ENCODE data around the gene CKB.

The CKB gene

GRCh38 chr14:103519043-103519836, 3.4 kb downstream of the CKB start:
- no peak overlapping the region for H3K4me3 ChIP-seq (ENCODE audit: insufficient read depth, low read length, poor library complexity, severe bottlenecking)
- H3K27ac ChIP-seq (ENCODE audit: low read depth, low read length) = no peak overlapping the region
- H3K4me2 ChIP-seq (ENCODE audit: low read depth, low read length, poor library complexity, severe bottlenecking) = no peak overlapping the region
- no peak overlapping the region for H3K9ac ChIP-seq (ENCODE audit: low read length)
- no peaks in the 10 kb centered on the region for H3K27me3 ChIP-seq (ENCODE audit: low read length)
- H3K36me3 ChIP-seq (ENCODE audit: low read length) = no peaks in the 10 kb centered on the region
- TF ChIP-seq EZH2phosphoT487 (conservative IDR thresholded peaks at IDR 0.05; ENCODE audit: low read length) = no peak
- TF ChIP-seq, protein P1, sequence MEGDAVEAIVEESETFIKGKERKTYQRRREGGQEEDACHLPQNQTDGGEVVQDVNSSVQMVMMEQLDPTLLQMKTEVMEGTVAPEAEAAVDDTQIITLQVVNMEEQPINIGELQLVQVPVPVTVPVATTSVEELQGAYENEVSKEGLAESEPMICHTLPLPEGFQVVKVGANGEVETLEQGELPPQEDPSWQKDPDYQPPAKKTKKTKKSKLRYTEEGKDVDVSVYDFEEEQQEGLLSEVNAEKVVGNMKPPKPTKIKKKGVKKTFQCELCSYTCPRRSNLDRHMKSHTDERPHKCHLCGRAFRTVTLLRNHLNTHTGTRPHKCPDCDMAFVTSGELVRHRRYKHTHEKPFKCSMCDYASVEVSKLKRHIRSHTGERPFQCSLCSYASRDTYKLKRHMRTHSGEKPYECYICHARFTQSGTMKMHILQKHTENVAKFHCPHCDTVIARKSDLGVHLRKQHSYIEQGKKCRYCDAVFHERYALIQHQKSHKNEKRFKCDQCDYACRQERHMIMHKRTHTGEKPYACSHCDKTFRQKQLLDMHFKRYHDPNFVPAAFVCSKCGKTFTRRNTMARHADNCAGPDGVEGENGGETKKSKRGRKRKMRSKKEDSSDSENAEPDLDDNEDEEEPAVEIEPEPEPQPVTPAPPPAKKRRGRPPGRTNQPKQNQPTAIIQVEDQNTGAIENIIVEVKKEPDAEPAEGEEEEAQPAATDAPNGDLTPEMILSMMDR (IDR thresholded peaks at IDR 0.05; ENCODE audit: insufficient read depth, low read length, poor library complexity, severe bottlenecking) = no peak
- H2AFZ ChIP-seq (ENCODE audit: low read depth, low read length, severe bottlenecking) = no peak overlapping the region
- H3K79me2 ChIP-seq (ENCODE audit: insufficient read depth, low read length) = no peaks in the 10 kb centered on the region
- no peaks in the 10 kb centered on the region for H3K9me2 ChIP-seq (replicated peaks; ENCODE audit: insufficient read depth, low read length)
- no peaks in the 10 kb centered on the region for H3K9me3 ChIP-seq (ENCODE audit: insufficient read depth, low read length)
- no peaks in the 10 kb centered on the region for H4K20me1 ChIP-seq (ENCODE audit: low read depth, low read length)
- H3F3A ChIP-seq (ENCODE audit: insufficient read depth) = 0 out of 2 replicates have a peak, but pooled peaks cover 8% of the 10 kb centered on the region

DNA sequence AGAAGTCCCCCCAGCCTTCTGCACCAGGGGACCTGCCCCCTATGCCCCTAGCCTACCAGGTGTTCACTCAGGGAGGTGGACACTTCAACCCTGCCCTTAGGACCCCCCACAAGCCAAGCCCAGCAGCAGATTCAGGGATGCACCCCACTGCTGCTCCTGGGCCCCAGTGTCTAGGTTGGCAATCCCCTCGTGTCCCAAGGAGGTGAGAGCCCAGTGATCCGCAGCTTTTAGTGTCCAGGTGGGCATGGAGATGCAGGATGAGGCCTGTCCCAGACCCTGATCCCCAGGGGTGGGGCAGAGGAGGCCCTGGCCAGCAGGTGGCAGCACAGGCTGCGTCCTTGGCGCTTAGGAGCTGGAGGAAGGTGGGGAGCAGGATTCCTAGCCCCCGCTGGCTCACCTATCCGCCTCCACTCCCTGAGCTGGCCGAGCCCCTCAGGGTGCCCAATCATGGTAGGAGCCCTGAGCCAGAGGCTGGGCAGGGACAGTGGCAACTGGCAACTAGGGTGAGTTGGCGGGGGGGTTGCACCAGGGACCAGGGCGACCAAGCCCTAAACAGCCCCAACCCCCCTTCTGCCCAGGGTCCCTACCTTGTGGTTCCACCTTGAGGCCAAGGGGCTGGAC, 4.1 kb downstream of the CKB start:
- H3K27me3 ChIP-seq (ENCODE audit: low read length) = no peaks in the 10 kb centered on the region
- no peaks in the 10 kb centered on the region for H4K20me1 ChIP-seq (ENCODE audit: low read depth, low read length)
- H2AFZ ChIP-seq (ENCODE audit: low read depth, low read length, severe bottlenecking) = no peak overlapping the region
- H3K79me2 ChIP-seq (ENCODE audit: insufficient read depth, low read length) = no peaks in the 10 kb centered on the region
- H3K9ac ChIP-seq (ENCODE audit: low read length) = no peak overlapping the region
- no peaks in the 10 kb centered on the region for H3K9me3 ChIP-seq (ENCODE audit: insufficient read depth, low read length)
- no peaks in the 10 kb centered on the region for H3K9me2 ChIP-seq (replicated peaks; ENCODE audit: insufficient read depth, low read length)
- H3K36me3 ChIP-seq (ENCODE audit: low read length) = no peaks in the 10 kb centered on the region
- no peak overlapping the region for H3K4me2 ChIP-seq (ENCODE audit: low read depth, low read length, poor library complexity, severe bottlenecking)
- TF ChIP-seq EZH2phosphoT487 (conservative IDR thresholded peaks at IDR 0.05; ENCODE audit: low read length) = no peak
- TF ChIP-seq, protein P1 (IDR thresholded peaks at IDR 0.05; ENCODE audit: insufficient read depth, low read length, poor library complexity, severe bottlenecking) = peak; percentile 92
- H3F3A ChIP-seq (ENCODE audit: insufficient read depth) = 0 out of 2 replicates have a peak, but pooled peaks cover 8% of the 10 kb centered on the region
- H3K4me3 ChIP-seq (ENCODE audit: insufficient read depth, low read length, poor library complexity, severe bottlenecking) = no peak overlapping the region
- no peak overlapping the region for H3K27ac ChIP-seq (ENCODE audit: low read depth, low read length)

DNA sequence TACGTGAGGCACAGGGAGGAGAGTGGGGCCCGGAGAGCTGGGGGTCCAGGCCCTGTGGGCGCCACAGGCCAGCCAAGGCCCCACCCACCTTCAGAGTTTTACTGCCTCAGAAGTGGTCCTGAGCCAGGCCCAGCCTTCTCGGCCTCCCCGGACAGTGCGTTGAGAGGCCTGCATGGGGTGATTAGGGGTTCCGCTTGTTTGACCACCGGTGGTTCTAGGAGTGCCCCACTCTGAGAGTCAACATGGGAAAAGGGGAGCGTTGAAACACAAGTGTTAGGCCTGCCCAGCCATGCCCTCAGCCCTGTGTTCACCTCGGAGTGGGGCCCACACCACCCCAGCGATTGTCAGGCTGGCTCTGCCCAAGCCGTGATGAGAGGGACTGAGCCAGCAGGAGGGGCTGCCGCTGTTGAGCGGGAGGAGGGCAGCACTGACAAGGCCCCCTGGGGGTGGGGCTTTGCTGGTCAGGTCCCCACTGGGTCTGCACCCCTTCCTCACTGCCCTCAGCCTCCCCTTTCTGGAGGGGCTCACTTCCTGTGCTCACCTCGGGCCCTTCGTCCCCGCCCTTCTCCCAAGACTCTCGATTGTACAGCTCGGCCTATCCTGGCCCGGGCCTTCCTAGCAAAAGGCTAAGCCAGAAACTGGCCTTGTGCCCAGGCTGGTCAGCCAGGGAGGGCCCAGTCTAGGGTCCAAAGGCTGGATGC, 4.8 kb downstream of the CKB start:
- no peak overlapping the region for H3K4me3 ChIP-seq (ENCODE audit: insufficient read depth, low read length, poor library complexity, severe bottlenecking)
- H3F3A ChIP-seq (ENCODE audit: insufficient read depth) = 0 out of 2 replicates have a peak, but pooled peaks cover 8% of the 10 kb centered on the region
- H3K9me2 ChIP-seq (replicated peaks; ENCODE audit: insufficient read depth, low read length) = no peaks in the 10 kb centered on the region
- H3K4me2 ChIP-seq (ENCODE audit: low read depth, low read length, poor library complexity, severe bottlenecking) = no peak overlapping the region
- H3K79me2 ChIP-seq (ENCODE audit: insufficient read depth, low read length) = no peaks in the 10 kb centered on the region
- H3K27ac ChIP-seq (ENCODE audit: low read depth, low read length) = no peak overlapping the region
- H3K9me3 ChIP-seq (ENCODE audit: insufficient read depth, low read length) = no peaks in the 10 kb centered on the region
- no peak overlapping the region for H2AFZ ChIP-seq (ENCODE audit: low read depth, low read length, severe bottlenecking)
- TF ChIP-seq EZH2phosphoT487 (conservative IDR thresholded peaks at IDR 0.05; ENCODE audit: low read length) = no peak
- TF ChIP-seq, protein P1 (IDR thresholded peaks at IDR 0.05; ENCODE audit: insufficient read depth, low read length, poor library complexity, severe bottlenecking) = no peak
- no peaks in the 10 kb centered on the region for H3K27me3 ChIP-seq (ENCODE audit: low read length)
- no peaks in the 10 kb centered on the region for H4K20me1 ChIP-seq (ENCODE audit: low read depth, low read length)
- H3K9ac ChIP-seq (ENCODE audit: low read length) = no peak overlapping the region
- no peaks in the 10 kb centered on the region for H3K36me3 ChIP-seq (ENCODE audit: low read length)

Data from SU-DHL-6 (cell line).